T-helper 1 cell (primary cell): ENCODE results near the gene UBE2B.
"Not testable (repeated sequence)": the region's sequence is repeated elsewhere in the genome, so short reads cannot be mapped to it uniquely, and the experiment has no call there.

Experiments used
- DNase-seq, 5 donors: peaks; one replicate each; pipeline ENCODE4 v3.0.0-alpha.2; 2012 to 2020

The UBE2B gene

GRCh38 chr5:134403951-134404350, 32.6 kb downstream of the UBE2B start:
- no peak for DNase-seq

- no peak for DNase-seq
These were observed 35.0 kb downstream of the UBE2B start for GRCh38 chr5:134406390-134406789.

DNA sequence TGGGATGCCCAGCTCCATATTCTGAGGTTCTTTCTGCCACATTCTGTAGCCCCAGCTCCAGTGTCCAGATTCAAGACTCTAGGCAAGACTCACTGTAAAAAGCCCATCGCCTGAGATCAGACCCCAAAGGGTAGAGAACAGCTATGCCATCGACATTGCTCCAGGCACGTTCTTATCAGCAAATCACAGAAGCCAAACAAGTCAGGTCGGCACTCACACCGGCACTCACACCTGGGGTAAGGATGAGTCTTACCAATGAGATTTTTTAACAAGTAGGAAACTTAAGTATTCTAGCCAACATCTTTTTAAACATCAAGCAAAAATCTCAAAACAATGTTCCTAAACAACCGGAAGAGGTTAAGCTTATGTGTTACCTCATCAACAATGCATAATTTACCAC, 38.0 kb downstream of the UBE2B start:
- no peak for DNase-seq

- no peak for DNase-seq
These were observed 39.5 kb downstream of the UBE2B start for GRCh38 chr5:134410822-134411221.

GRCh38 chr5:134411228-134411545, 39.8 kb downstream of the UBE2B start:
- DNase-seq: no peak

DNA sequence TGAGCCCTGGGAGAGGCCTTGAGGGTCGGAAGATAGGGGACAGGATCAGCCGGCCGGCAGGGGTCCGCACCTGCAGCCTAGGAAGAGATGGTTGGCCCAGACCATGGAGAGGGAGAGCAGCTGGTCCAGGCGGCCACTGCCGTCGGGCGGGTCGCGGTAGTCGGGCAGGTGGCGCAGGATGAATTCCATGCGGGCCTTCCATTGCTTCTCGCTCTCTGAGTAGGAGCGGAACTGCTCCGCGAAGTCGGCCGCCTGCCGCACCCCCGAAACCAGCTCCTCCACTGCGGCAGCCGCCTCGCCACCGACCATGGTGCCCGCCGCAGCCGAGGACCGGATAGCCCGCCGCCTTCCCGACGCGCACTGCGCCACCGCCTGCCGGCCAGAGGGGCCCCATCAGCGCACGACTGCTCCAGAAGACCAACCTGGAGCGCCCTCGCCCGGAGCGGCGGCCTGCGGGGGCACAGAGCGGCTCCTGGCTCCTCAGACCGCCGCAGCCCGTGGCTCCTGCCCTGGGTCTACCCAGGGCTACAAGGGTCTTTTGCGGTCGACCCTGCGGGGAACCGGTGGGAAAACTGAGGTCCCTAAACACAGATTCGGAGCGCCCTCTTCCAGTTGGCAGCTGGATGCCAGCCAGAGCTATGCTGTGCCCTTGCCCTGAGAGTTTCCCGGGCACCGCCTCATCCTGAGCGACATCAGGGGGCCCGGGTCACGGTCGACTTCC, 40.3 kb downstream of the UBE2B start, which contains the start of gene CDKN2AIPNL:
Gene CDKN2AIPNL, minus strand, starts transcription at position 336 of the 721 bp plus-strand sequence. Its CDS starts 27 bp downstream, at position 309.
- peak; percentile 72 to 91 (median 82) for DNase-seq

GRCh38 chr5:134413046-134413445, 41.7 kb downstream of the UBE2B start:
- no peak for DNase-seq

GRCh38 chr5:134417707-134418106, 46.3 kb downstream of the UBE2B start:
- no peak for DNase-seq

DNA sequence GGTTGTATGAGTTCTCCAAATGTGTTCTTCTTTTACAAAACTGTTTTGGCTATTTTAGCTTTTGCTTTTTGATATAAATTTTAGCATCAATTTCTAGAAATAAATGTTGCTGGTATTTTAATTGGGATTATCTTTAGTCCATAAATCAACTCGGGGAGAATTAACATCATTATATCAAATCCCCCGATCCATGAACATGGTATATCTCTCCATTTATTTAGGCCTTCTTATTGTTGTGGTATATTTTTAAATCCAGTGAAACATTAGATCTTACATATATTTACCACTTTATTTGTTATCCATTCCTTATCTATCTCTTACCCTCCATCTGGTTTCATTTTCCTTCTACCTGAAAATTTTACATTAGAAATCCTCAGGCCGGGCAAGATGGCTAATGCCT, 47.6 kb downstream of the UBE2B start:
- DNase-seq: no peak

- no peak for DNase-seq
These were observed 49.0 kb downstream of the UBE2B start for GRCh38 chr5:134420343-134420742.

DNA sequence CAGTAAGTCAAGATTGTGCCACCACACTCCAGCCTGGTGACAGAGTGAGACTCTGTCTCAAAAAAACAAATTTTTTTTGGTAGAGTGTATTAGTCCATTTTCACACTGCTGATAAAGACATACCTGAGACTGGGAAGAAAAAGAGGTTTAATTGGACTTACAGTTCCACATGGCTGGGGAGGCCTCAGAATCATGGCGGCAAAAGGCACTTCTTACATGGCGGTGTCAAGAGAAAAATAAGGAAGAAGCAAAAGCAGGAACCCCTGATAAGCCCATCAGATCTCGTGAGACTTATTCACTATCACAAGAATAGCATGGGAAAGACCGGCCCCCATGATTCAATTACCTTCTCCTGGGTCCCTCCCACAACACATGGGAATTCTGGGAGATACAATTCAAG, 49.7 kb downstream of the UBE2B start:
- DNase-seq: not testable (repeated sequence)

GRCh38 chr5:134422791-134423365, 51.5 kb downstream of the UBE2B start:
- DNase-seq: no peak

DNA sequence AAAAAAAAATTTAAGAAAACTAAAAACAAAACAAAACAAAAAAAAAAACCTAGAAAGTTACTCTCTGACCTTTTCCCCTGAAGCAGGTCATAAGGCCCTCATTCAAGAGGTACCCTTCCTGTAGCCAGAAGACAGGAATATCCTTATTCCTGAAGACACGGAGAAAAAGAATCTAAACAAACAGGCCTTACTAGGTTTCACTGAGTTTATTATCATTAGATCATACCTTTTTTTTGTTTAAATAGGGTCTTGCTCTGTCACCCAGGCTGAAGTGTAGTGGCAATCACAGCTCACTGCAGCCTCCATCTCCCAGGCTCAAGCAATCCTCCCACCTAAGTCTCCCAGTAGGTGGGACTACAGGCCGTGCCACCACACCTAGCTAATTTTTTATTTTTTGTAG, 52.0 kb downstream of the UBE2B start:
- DNase-seq: no peak

GRCh38 chr5:134426361-134426760, 55.0 kb downstream of the UBE2B start:
- DNase-seq: no peak

DNA sequence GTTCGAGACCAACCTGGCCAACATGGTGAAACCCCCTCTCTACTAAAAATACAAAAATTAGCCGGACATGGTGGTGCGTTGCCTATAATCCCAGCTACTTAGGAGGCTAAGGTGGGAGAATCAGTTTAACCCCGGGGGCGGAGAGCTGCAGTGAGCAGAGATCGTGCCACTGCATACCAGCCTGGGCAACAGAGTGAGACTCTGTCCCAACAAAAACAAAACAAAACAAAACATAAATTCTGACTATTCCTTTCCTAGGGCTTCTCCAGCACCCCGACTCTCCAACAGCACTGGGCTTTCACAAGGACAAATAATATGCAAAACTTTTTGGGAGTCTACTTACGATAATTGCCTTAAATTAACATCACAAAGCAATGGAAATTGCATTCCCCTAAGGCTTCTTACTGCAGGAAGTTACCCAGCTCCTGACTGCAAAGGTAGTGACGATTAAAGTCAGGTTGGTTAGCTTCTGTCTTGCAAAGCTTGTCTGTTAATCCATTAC, 56.2 kb downstream of the UBE2B start:
- DNase-seq: no peak

GRCh38 chr5:134430001-134430569, 58.7 kb downstream of the UBE2B start:
- DNase-seq: no peak

DNA sequence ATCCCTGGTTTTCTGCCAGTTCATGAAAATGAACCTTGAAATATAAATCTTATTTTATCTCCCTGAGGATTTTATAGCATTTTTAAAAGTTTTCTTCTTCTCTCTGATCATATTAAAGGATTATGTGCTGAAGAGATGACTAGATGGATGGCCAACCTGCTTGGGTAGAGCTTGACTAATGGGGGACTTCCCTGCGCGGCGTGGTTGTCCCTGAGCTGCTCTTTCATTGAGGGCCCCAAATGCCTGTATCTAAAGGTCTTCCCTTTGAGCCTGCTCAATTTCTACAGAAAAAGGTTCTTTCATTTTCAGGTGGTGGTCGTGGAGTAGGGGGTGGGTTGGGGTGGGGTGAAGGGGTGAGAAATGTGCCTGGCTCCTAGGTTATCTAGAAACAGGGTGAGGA, 60.8 kb downstream of the UBE2B start:
- DNase-seq: no peak

GRCh38 chr5:134432677-134433359, 61.4 kb downstream of the UBE2B start:
- no peak for DNase-seq

GRCh38 chr5:134435560-134435959, 64.2 kb downstream of the UBE2B start:
- no peak for DNase-seq

- DNase-seq: peak in 4 of 5 donors; percentile 16 to 71 (median 20)
These were observed 65.4 kb downstream of the UBE2B start for GRCh38 chr5:134436523-134437339.

- DNase-seq: no peak
These were observed 66.0 kb downstream of the UBE2B start for GRCh38 chr5:134437340-134437846.

GRCh38 chr5:134437847-134438581, 66.6 kb downstream of the UBE2B start:
- DNase-seq: no peak
